ENCODE data around the gene MLANA.
A peak's percentile ranks its signal among the peaks of the same experiment; 100 is the strongest.
"Not testable (repeated sequence)": the region's sequence is repeated elsewhere in the genome, so short reads cannot be mapped to it uniquely, and the experiment has no call there.

The MLANA gene

GRCh38 chr9:5870691-5871090, 20.0 kb upstream of the MLANA start:
- no peak for DNase-seq

- DNase-seq: no peak
These were observed 18.9 kb upstream of the MLANA start for GRCh38 chr9:5871785-5872184.

GRCh38 chr9:5872511-5872910, 18.2 kb upstream of the MLANA start:
- no peak for DNase-seq

- no peak for DNase-seq
These were observed 17.2 kb upstream of the MLANA start for GRCh38 chr9:5873439-5873838.

- no peak for DNase-seq
These were observed 16.6 kb upstream of the MLANA start for GRCh38 chr9:5874048-5874447.

GRCh38 chr9:5876026-5876425, 14.7 kb upstream of the MLANA start:
- no peak for DNase-seq

GRCh38 chr9:5876711-5877110, 14.0 kb upstream of the MLANA start:
- DNase-seq: no peak

- DNase-seq: no peak
These were observed 11.1 kb upstream of the MLANA start for GRCh38 chr9:5879419-5880181.

GRCh38 chr9:5882244-5883012, 8.3 kb upstream of the MLANA start:
- not testable (repeated sequence) for DNase-seq

GRCh38 chr9:5884191-5884590, 6.5 kb upstream of the MLANA start:
- DNase-seq: no peak

- peak; percentile 20 for DNase-seq
These were observed 4.4 kb upstream of the MLANA start for GRCh38 chr9:5886114-5886939.

- DNase-seq: no peak
These were observed 1.9 kb downstream of the MLANA start for GRCh38 chr9:5892456-5893133.

GRCh38 chr9:5893134-5893505, 2.4 kb downstream of the MLANA start:
- no peak for DNase-seq

- DNase-seq: no peak
These were observed 3.0 kb downstream of the MLANA start for GRCh38 chr9:5893591-5894236.

- DNase-seq: no peak
These were observed 3.7 kb downstream of the MLANA start for GRCh38 chr9:5894237-5894959.

- DNase-seq: no peak
These were observed 5.1 kb downstream of the MLANA start for GRCh38 chr9:5895782-5896181.

- no peak for DNase-seq
These were observed 6.2 kb downstream of the MLANA start for GRCh38 chr9:5896863-5897262.

- no peak for DNase-seq
These were observed 7.2 kb downstream of the MLANA start for GRCh38 chr9:5897851-5898250.

- DNase-seq: no peak
These were observed 8.6 kb downstream of the MLANA start for GRCh38 chr9:5899292-5899691.

- no peak for DNase-seq
These were observed 9.9 kb downstream of the MLANA start for GRCh38 chr9:5900622-5901021.

GRCh38 chr9:5902377-5902776, 11.7 kb downstream of the MLANA start:
- DNase-seq: no peak

- no peak for DNase-seq
These were observed 18.2 kb downstream of the MLANA start for GRCh38 chr9:5908918-5909317.

All from SHP77 treated with DMSO at 0.1 percent for 48 hours (cell line).